Mesodermal cell (in vitro differentiated cells): ENCODE data around the gene F13A1.
"Not testable (repeated sequence)": the region's sequence is repeated elsewhere in the genome, so short reads cannot be mapped to it uniquely, and the experiment has no call there.

ENCODE experiments used
- H3K27ac ChIP-seq: 2 replicates; pipeline ENCODE4 v1.7.0; 2013; ENCODE audit warnings: mild to moderate bottlenecking, low read depth, low read length, moderate library complexity; ENCODE audit not compliant: severe bottlenecking
- H3K36me3 ChIP-seq: 2 replicates; pipeline ENCODE4 v1.7.1; 2013; ENCODE audit warnings: mild to moderate bottlenecking, low read length, moderate library complexity; ENCODE audit not compliant: control insufficient read depth, insufficient read depth
- H3K4me1 ChIP-seq: one replicate; pipeline ENCODE4 v1.7.1; 2013; ENCODE audit warnings: mild to moderate bottlenecking, low read length; ENCODE audit not compliant: insufficient read depth, control insufficient read depth, poor library complexity, severe bottlenecking
- H3K4me3 ChIP-seq: 2 replicates; pipeline ENCODE4 v1.7.0; 2013; ENCODE audit warnings: low read length, control low read depth, mild to moderate bottlenecking; ENCODE audit not compliant: insufficient read depth, poor library complexity, severe bottlenecking; ENCODE audit errors: extremely low read depth
- H3K9me3 ChIP-seq: 2 replicates; pipeline ENCODE4 v1.7.1; 2013; ENCODE audit warnings: mild to moderate bottlenecking, low read length, moderate library complexity; ENCODE audit not compliant: control insufficient read depth
- WGBS, 2 experiments: methylation state at CpG; one replicate each; pipeline ENCODE4 v1.1.5; 2013; ENCODE audit warnings: missing lambda C conversion rate in 2 of 2; ENCODE audit not compliant: insufficient coverage in 2 of 2; 5-methylcytosine and 5-hydroxymethylcytosine counted together

Gene F13A1

GRCh38 chr6:6317825-6318733 lies 2.4 kb downstream of the F13A1 start:
- H3K36me3 ChIP-seq: no peaks in the 10 kb centered on the region
- no peak overlapping the region for H3K4me3 ChIP-seq
- peaks cover 32% of the 10 kb centered on the region for H3K4me1 ChIP-seq
- H3K27ac ChIP-seq: no peak overlapping the region
- H3K9me3 ChIP-seq: no peaks in the 10 kb centered on the region
- 45 to 50% methylated on average over 7 to 8 of the region's 10 CpGs for WGBS, 2 experiments

- Histone ChIP-seq H3K36me3 (no peaks in the 10 kb centered on the region), H3K9me3 (no peaks in the 10 kb centered on the region), H3K4me1 (peaks cover 33% of the 10 kb centered on the region), H3K27ac (no peak overlapping the region), H3K4me3 (no peak overlapping the region)
- 86 to 100% methylated on average over 1 of the region's 2 CpGs for WGBS, 2 experiments
Observed at GRCh38 chr6:6317386-6317785, 3.1 kb downstream of the F13A1 start.

GRCh38 chr6:6315660-6316059 lies 4.8 kb downstream of the F13A1 start:
- no peak overlapping the region for H3K27ac ChIP-seq
- H3K9me3 ChIP-seq: no peaks in the 10 kb centered on the region
- H3K4me3 ChIP-seq: no peak overlapping the region
- 15 to 35% methylated on average over 3 to 4 of the region's 6 CpGs for WGBS, 2 experiments
- H3K4me1 ChIP-seq: peaks cover 27% of the 10 kb centered on the region
- no peaks in the 10 kb centered on the region for H3K36me3 ChIP-seq

- no peaks in the 10 kb centered on the region for H3K9me3 ChIP-seq
- WGBS, 2 experiments: 100% methylated on average over 1 of the region's 1 CpG
- H3K36me3 ChIP-seq: no peaks in the 10 kb centered on the region
- peaks cover 17% of the 10 kb centered on the region for H3K4me1 ChIP-seq
- H3K4me3 ChIP-seq: no peak overlapping the region
- no peak overlapping the region for H3K27ac ChIP-seq
Observed at GRCh38 chr6:6314596-6314995, 5.9 kb downstream of the F13A1 start.

DNA sequence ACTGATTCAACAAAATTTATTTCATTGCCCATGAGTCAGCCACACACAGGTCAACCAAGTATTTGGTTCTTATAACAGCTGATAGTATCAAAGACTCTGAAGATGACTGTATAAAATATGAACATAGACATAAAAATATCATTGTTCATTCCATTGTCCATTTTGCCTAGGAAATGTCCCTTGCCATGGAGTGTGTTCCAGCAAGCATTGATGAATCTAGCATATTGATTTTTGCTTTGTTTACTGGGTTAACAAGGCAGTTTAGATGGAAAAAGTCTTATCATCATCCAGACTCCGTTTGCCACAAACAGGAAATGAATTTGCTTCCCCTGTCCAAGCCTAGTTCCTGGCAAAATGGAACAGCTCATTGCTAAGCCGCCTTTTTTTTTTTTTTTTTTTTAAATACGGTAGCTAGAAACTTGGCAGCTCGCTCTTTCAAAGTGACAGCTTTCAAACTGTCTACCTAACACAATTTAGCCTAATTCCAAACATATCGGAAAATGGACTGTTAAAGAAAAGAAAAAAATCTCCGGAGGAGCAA lies 7.5 kb downstream of the F13A1 start:
- no peaks in the 10 kb centered on the region for H3K36me3 ChIP-seq

GRCh38 chr6:6305575-6305974 lies 14.9 kb downstream of the F13A1 start:
- WGBS, 2 experiments: 71 to 91% methylated on average over 3 of the region's 4 CpGs
- H3K9me3 ChIP-seq: no peaks in the 10 kb centered on the region

More for the DNA sequence above, 7.5 kb downstream of the F13A1 start:
- Histone ChIP-seq H3K9me3 (no peaks in the 10 kb centered on the region), H3K27ac (no peak overlapping the region), H3K4me3 (no peak overlapping the region), H3K4me1 (peaks cover 9% of the 10 kb centered on the region)
- 62 to 78% methylated on average over 2 of the region's 6 CpGs for WGBS, 2 experiments

GRCh38 chr6:6300383-6300782 lies 20.1 kb downstream of the F13A1 start:
- not testable (repeated sequence) for H3K4me3 ChIP-seq, H3K36me3 ChIP-seq, H3K9me3 ChIP-seq, H3K27ac ChIP-seq, H3K4me1 ChIP-seq
- WGBS, 2 experiments: 94 to 96% methylated on average over 17 to 18 of the region's 19 CpGs

More at GRCh38 chr6:6305575-6305974, 14.9 kb downstream of the F13A1 start:
- no peak overlapping the region for H3K4me3 ChIP-seq
- no peaks in the 10 kb centered on the region for H3K36me3 ChIP-seq
- H3K27ac ChIP-seq: no peak overlapping the region
- H3K4me1 ChIP-seq: no peaks in the 10 kb centered on the region

DNA sequence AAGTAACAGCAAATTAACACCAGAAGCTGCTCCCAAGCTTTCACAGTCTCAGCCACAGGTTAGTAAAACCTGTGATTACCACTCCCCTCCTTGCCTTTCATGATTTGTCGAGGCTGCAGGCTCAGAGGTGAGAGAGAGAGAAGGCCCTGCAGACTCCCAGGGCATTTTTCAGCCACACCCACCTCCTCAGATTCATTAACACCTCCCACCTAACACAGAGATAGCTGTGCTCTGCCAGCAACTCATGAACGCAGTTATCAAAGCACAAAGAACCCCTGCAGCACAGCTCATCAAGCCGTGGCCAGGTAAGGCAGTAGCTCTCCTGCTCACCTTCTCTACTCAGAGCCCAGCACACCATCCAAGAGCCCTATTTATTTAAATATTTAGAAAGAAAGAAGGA lies 27.1 kb downstream of the F13A1 start:
- Histone ChIP-seq H3K36me3 (no peaks in the 10 kb centered on the region), H3K4me1 (no peaks in the 10 kb centered on the region), H3K4me3 (no peak overlapping the region), H3K9me3 (no peaks in the 10 kb centered on the region), H3K27ac (no peak overlapping the region)
- WGBS, 2 experiments: 10% methylated on average over 2 of the region's 3 CpGs; no CpG with 5 or more reads in 1 of the 2 experiments

GRCh38 chr6:6287415-6287814 lies 33.0 kb downstream of the F13A1 start:
- Histone ChIP-seq H3K27ac (no peak overlapping the region), H3K4me1 (no peaks in the 10 kb centered on the region), H3K36me3 (no peaks in the 10 kb centered on the region), H3K9me3 (no peaks in the 10 kb centered on the region), H3K4me3 (no peak overlapping the region)
- WGBS, 2 experiments: 90 to 100% methylated on average over 2 to 3 of the region's 3 CpGs

DNA sequence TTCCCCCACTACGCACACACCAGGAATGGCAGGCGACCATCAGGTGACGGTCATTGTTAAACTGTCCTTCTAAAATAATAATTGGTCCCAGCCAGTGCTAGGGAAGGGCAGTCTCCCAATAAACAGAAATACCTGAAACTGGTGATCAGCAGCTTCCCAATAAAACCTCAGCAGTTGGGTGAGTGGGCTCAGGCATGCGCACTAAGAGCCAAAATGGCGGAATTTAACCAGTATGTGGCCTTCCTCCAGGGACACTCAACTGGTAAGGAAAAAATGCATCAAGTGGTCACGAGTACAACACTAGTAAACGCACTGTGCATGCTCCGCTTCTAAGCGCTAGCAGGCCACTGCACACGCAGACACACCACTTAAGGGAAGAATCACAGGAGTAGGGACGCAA lies 34.8 kb downstream of the F13A1 start:
- H3K4me3 ChIP-seq: no peak overlapping the region
- H3K36me3 ChIP-seq: no peaks in the 10 kb centered on the region
- no peak overlapping the region for H3K27ac ChIP-seq
- H3K9me3 ChIP-seq: no peaks in the 10 kb centered on the region
- no peaks in the 10 kb centered on the region for H3K4me1 ChIP-seq
- 89 to 95% methylated on average over 8 to 11 of the region's 11 CpGs for WGBS, 2 experiments
